Measurements from ENCODE around the gene EPHA8. TPM values are rescaled to one million over a fixed set of nuclear protein-coding genes. Genes with fewer than 3 reads are reported as not detected.

Gene EPHA8
- not detected for polyA plus RNA-seq (ENCODE audit: low read depth in 6 of 6)

DNA sequence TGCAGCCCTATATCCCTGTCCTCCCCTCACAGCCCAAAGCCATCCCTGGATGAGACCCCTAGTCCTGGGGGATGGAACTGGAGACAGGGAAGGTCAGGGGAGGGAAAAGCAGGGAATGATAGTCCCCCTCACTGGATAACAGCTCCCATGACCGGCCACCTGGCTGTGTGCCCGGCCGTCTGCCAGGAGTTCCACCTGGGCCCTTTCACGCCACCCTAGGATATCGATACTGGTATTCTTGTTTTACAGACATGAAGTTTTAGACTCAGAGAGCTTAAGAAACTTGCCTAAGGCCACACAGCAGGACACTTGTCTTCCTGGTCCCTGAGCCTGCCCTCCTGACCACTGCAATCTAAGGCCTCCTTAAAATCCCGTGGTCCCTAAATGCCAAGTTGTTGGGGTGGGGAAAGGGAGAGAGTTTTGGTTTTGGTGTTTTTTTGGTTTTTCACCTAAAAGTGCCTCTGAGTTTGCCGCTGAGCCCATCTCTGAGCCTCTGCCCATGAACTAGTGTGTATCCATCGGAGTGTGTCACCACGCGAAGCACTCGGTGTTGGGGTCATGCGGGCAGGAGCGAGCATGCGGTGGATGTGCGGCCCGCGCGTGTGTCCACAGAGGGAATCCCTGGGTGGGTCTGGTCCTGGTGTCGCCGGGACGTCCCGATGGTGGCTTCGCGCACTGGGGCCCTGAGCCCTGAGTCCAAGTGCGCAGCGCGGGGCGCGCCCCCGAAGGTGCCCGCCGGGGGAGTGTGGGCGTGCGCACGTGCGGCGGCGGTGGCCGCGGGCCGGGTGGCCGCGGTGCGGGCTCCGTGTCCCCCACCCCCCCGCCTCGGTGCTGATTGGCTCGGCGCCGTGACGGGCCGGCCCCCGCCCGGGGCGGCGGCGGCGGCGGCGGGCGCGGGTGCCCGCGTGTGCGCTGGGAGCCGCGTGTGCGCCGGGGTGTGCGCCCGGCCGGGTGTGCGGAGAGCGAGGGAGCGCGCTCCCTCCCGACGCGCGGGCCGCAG lies at the start of gene EPHA8:
TSS of gene EPHA8 (plus strand) at position 906 of the 1,000 bp plus-strand sequence. CDS start 147 bp downstream, outside the sequence.
- peaks cover 4 to 8% (median 6%) of the 10 kb centered on the region in 3 donors for H3K4me1 Mint-ChIP-seq
- no peak for ATAC-seq (ENCODE audit: low read depth in 2 of 2)
- peaks cover 0 to 7% of the 10 kb centered on the region in 2 donors for H3K36me3 Mint-ChIP-seq
- H3K9me3 Mint-ChIP-seq, result peaks cover 0 to 1% (median 0%) of the 10 kb centered on the region in 7 donors
- H3K27me3 Mint-ChIP-seq, result peaks cover 42 to 76% (median 66%) of the 10 kb centered on the region in 3 donors
- DNase-seq, result no peak
- H3K27ac Mint-ChIP-seq, result no peak within 1 kb of the TSS
- peak within 1 kb of the TSS in 6 of 8 donors; percentile 22 to 85 (median 54) for H3K4me3 Mint-ChIP-seq

DNA sequence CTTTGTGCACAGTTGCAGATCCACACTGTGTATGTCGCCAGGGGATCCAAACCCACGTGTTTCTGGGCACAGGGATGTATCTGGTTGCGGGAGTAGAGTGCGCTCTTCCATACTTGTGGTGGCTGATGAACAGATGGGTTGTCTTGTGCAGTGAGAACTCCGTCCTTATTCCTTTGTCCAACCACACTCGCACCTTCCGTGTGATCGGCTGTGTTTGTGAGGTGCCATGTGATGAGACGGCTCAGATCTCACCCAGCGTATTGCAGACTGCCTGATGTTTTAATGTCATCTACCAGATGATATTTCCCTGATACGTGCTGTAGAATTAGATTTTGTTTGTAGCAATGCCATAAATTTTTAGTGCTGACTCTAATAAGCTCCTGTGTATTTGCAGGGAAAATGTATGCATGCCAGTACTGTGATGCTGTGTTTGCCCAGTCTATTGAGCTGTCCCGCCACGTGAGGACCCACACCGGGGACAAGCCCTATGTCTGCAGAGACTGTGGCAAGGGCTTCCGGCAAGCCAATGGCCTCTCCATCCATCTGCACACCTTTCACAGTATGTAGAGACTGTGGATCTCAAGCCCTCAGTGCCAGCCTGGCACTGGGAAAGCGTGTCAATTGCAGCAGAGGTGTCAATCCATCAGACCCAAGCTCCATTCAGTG lies 46.2 kb upstream of the EPHA8 start:
- Mint-ChIP-seq H3K4me3 (no peak overlapping the region), H3K27ac (no peak overlapping the region), H3K27me3 (no peaks in the 10 kb centered on the region), H3K36me3 (peaks cover 70 to 73% of the 10 kb centered on the region in 2 donors), H3K4me1 (no peaks in the 10 kb centered on the region), H3K9me3 (peaks cover 0 to 1% (median 0%) of the 10 kb centered on the region in 7 donors)
- DNase-seq (no peak), ATAC-seq (ENCODE audit: low read depth in 2 of 2) (no peak)

DNA sequence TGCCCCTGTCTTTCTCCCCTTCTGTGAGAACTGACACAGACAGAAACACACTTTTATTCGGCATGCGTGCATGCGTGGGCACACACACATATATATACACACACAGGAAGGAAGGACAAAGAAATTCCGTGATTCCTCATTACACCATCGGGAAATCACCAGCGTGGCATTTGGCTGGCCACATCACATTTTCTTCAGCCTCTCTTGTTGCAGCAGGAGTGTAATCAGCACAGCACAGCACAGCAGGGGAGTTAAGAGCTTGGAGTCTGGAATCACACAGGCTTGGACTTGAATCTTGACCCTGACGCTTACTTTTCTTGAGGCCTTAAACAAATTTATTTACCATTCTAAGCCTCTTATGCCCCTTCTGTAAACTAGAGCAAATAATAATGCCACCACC lies 45.3 kb upstream of the EPHA8 start:
- Mint-ChIP-seq H3K27me3 (no peaks in the 10 kb centered on the region), H3K36me3 (peaks cover 65 to 70% of the 10 kb centered on the region in 2 donors), H3K4me3 (no peak overlapping the region), H3K27ac (no peak overlapping the region), H3K9me3 (peaks cover 0 to 1% (median 0%) of the 10 kb centered on the region in 7 donors), H3K4me1 (no peaks in the 10 kb centered on the region)
- DNase-seq, result no peak
- ATAC-seq (ENCODE audit: low read depth in 2 of 2), result no peak

GRCh38 chr1:22518379-22518778 lies 44.9 kb upstream of the EPHA8 start:
- no peaks in the 10 kb centered on the region for H3K4me1 Mint-ChIP-seq
- H3K27ac Mint-ChIP-seq, result no peak overlapping the region
- no peak for DNase-seq
- H3K36me3 Mint-ChIP-seq, result peaks cover 67 to 69% of the 10 kb centered on the region in 2 donors
- H3K4me3 Mint-ChIP-seq, result no peak overlapping the region
- H3K27me3 Mint-ChIP-seq, result no peaks in the 10 kb centered on the region
- peaks cover 0 to 1% (median 0%) of the 10 kb centered on the region in 7 donors for H3K9me3 Mint-ChIP-seq
- ATAC-seq (ENCODE audit: low read depth in 2 of 2), result no peak

DNA sequence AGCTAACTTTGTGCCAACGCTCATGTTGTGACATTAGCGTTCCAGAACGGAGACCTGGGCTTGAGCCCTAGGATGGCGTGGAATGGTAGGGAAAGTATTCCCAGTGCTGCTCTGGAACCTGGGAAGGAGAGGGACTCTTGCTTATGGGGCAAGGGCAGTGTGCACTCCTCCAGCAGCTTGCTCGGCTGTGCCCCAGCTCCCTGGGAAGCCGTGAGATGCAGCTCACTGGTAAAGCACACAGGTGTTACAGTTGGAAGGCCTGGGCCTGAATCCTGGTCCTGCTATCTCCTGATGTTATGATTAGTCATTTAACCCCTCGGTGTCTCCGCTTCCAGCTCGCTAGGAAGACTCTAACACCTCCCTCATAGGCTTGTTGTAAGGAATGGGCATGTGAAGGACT lies 42.4 kb upstream of the EPHA8 start:
- H3K4me3 Mint-ChIP-seq, result no peak overlapping the region
- peak overlapping the region in 1 of 6 donors; percentile 66 for H3K27ac Mint-ChIP-seq
- no peaks in the 10 kb centered on the region for H3K27me3 Mint-ChIP-seq
- H3K9me3 Mint-ChIP-seq, result no peaks in the 10 kb centered on the region
- ATAC-seq (ENCODE audit: low read depth in 2 of 2), result no peak
- no peaks in the 10 kb centered on the region for H3K4me1 Mint-ChIP-seq
- peaks cover 53 to 65% of the 10 kb centered on the region in 2 donors for H3K36me3 Mint-ChIP-seq
- no peak for DNase-seq

GRCh38 chr1:22521692-22522091 lies 41.6 kb upstream of the EPHA8 start:
- Mint-ChIP-seq H3K27me3 (no peaks in the 10 kb centered on the region), H3K9me3 (no peaks in the 10 kb centered on the region), H3K27ac (no peak overlapping the region), H3K36me3 (peaks cover 47 to 59% of the 10 kb centered on the region in 2 donors), H3K4me3 (no peak overlapping the region), H3K4me1 (no peaks in the 10 kb centered on the region)
- ATAC-seq (ENCODE audit: low read depth in 2 of 2) (no peak), DNase-seq (no peak)

GRCh38 chr1:22522221-22522743 lies 41.0 kb upstream of the EPHA8 start:
- Mint-ChIP-seq H3K27me3 (no peaks in the 10 kb centered on the region), H3K27ac (no peak overlapping the region), H3K4me1 (no peaks in the 10 kb centered on the region), H3K36me3 (peaks cover 42 to 53% of the 10 kb centered on the region in 2 donors), H3K4me3 (no peak overlapping the region), H3K9me3 (no peaks in the 10 kb centered on the region)
- ATAC-seq (ENCODE audit: low read depth in 2 of 2) (no peak), DNase-seq (no peak)

- Mint-ChIP-seq H3K9me3 (no peaks in the 10 kb centered on the region), H3K4me1 (no peaks in the 10 kb centered on the region), H3K27ac (no peak overlapping the region), H3K27me3 (no peaks in the 10 kb centered on the region), H3K36me3 (peaks cover 31 to 39% of the 10 kb centered on the region in 2 donors), H3K4me3 (no peak overlapping the region)
- ATAC-seq (ENCODE audit: low read depth in 2 of 2) (no peak), DNase-seq (no peak)
These were observed 38.8 kb upstream of the EPHA8 start for GRCh38 chr1:22524481-22524880.

GRCh38 chr1:22525211-22525610 lies 38.1 kb upstream of the EPHA8 start:
- ATAC-seq (ENCODE audit: low read depth in 2 of 2) (no peak), DNase-seq (no peak)
- H3K36me3 Mint-ChIP-seq, result peaks cover 25 to 42% of the 10 kb centered on the region in 2 donors
- H3K4me1 Mint-ChIP-seq, result no peaks in the 10 kb centered on the region
- H3K27me3 Mint-ChIP-seq, result no peaks in the 10 kb centered on the region
- H3K27ac Mint-ChIP-seq, result no peak overlapping the region
- H3K9me3 Mint-ChIP-seq, result no peaks in the 10 kb centered on the region
- H3K4me3 Mint-ChIP-seq, result peak overlapping the region in 1 of 8 donors; percentile 15

DNA sequence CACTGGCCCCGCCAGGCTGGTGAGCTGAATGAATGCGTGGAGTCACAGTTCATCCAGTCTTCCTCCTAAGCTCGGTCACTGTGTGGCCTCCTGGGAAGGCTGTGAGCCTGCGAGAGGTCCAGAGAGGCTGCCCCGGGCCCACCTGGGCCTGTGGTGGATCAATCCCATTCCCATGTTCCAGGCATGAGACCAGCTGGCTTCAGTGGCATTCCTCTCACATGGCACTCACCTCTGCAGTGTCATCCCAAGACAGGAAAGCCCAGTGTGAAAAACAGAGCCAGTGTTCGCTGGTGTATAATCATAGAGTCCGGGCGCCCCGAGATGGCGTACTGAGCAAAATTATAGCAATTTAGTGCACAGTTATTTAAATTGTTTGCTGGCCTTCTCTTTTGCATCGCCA lies 37.6 kb upstream of the EPHA8 start:
- H3K27me3 Mint-ChIP-seq, result no peaks in the 10 kb centered on the region
- H3K36me3 Mint-ChIP-seq, result peaks cover 23 to 39% of the 10 kb centered on the region in 2 donors
- no peak overlapping the region for H3K4me3 Mint-ChIP-seq
- no peaks in the 10 kb centered on the region for H3K4me1 Mint-ChIP-seq
- DNase-seq, result no peak
- ATAC-seq (ENCODE audit: low read depth in 2 of 2), result no peak
- no peak overlapping the region for H3K27ac Mint-ChIP-seq
- no peaks in the 10 kb centered on the region for H3K9me3 Mint-ChIP-seq

- no peaks in the 10 kb centered on the region for H3K27me3 Mint-ChIP-seq
- DNase-seq, result no peak
- H3K4me3 Mint-ChIP-seq, result no peak overlapping the region
- H3K4me1 Mint-ChIP-seq, result no peaks in the 10 kb centered on the region
- no peak for ATAC-seq (ENCODE audit: low read depth in 2 of 2)
- peaks cover 23 to 38% of the 10 kb centered on the region in 2 donors for H3K36me3 Mint-ChIP-seq
- no peaks in the 10 kb centered on the region for H3K9me3 Mint-ChIP-seq
- no peak overlapping the region for H3K27ac Mint-ChIP-seq
These were observed 37.2 kb upstream of the EPHA8 start for GRCh38 chr1:22526098-22526497.

- no peak overlapping the region for H3K4me3 Mint-ChIP-seq
- no peak overlapping the region for H3K27ac Mint-ChIP-seq
- ATAC-seq (ENCODE audit: low read depth in 2 of 2) (no peak), DNase-seq (no peak)
- no peaks in the 10 kb centered on the region for H3K27me3 Mint-ChIP-seq
- peaks cover 23 to 39% of the 10 kb centered on the region in 2 donors for H3K36me3 Mint-ChIP-seq
- H3K4me1 Mint-ChIP-seq, result no peaks in the 10 kb centered on the region
- H3K9me3 Mint-ChIP-seq, result no peaks in the 10 kb centered on the region
These were observed 36.6 kb upstream of the EPHA8 start for GRCh38 chr1:22526677-22527076.

DNA sequence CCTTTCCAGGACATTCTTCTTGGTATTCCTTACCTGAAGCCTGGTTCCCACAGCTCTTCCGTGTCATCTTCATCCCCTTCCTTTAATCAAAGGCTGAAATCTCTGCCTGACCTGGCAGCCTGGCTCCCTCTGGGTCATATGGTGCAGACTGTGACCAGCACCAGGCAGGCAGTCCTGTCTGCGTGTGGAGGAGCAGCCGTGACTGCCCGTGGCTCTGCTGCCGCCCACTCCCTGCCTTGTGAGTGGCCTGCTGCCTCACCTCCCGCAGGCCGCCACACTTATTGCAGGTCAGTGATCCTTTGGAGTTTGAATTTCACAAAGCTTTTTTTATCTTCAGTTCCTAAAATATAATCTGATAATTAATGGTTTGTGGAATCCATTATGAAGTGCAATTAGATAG lies 36.2 kb upstream of the EPHA8 start:
- DNase-seq (no peak), ATAC-seq (ENCODE audit: low read depth in 2 of 2) (no peak)
- H3K27ac Mint-ChIP-seq, result no peak overlapping the region
- H3K9me3 Mint-ChIP-seq, result no peaks in the 10 kb centered on the region
- peaks cover 19 to 39% of the 10 kb centered on the region in 2 donors for H3K36me3 Mint-ChIP-seq
- H3K4me3 Mint-ChIP-seq, result no peak overlapping the region
- H3K4me1 Mint-ChIP-seq, result no peaks in the 10 kb centered on the region
- no peaks in the 10 kb centered on the region for H3K27me3 Mint-ChIP-seq
